GM23338 (cell line): ENCODE results near the gene SLC9A8.

Experiments
- CREB1 ChIP-seq: fragments of 250-450 bp; sonication (Bioruptor Pico); IDR thresholded peaks from 2 replicates; pipeline ENCODE4 v1.5.0; 2020; ENCODE audit warnings: low read depth, mild to moderate bottlenecking, moderate library complexity
- CTCF ChIP-seq, 2 experiments: fragments of 200-600 bp in 1 of 2; sonication (generic) in 1 of 2; conservative IDR thresholded peaks; 2 replicates each; pipeline versions ENCODE4 v1.5.1 to v1.6.1; 2016 to 2017; ENCODE audit warnings: antibody characterized with exemption in 2 of 2, low read depth in 2 of 2, mild to moderate bottlenecking in 2 of 2, moderate library complexity in 1 of 2
- ETS1 ChIP-seq: IDR thresholded peaks from 2 replicates; pipeline ENCODE4 v1.6.1; 2016; ENCODE audit warnings: antibody characterized with exemption
- EZH2 ChIP-seq: fragments of 200-600 bp; sonication (generic); IDR thresholded peaks from one replicate; pipeline ENCODE4 v1.8.0; 2017; ENCODE audit warnings: antibody characterized with exemption, mild to moderate bottlenecking, low read depth; ENCODE audit not compliant: unreplicated experiment
- EZH2phosphoT487 ChIP-seq: fragments of 200-600 bp; sonication (generic); IDR thresholded peaks from one replicate; pipeline ENCODE4 v1.8.1; 2018; ENCODE audit warnings: antibody characterized with exemption; ENCODE audit not compliant: unreplicated experiment
- JUNB ChIP-seq: IDR thresholded peaks from one replicate; pipeline ENCODE4 v1.6.1; 2016; ENCODE audit warnings: antibody characterized with exemption; ENCODE audit not compliant: unreplicated experiment
- NANOG ChIP-seq: IDR thresholded peaks from 2 replicates; pipeline ENCODE4 v1.6.1; 2016; ENCODE audit warnings: antibody characterized with exemption, borderline replicate concordance
- POLR2AphosphoS5 ChIP-seq: IDR thresholded peaks from 2 replicates; pipeline ENCODE4 v1.6.1; 2016; ENCODE audit warnings: antibody characterized with exemption, low read depth
- REST ChIP-seq: IDR thresholded peaks from one replicate; pipeline ENCODE4 v1.6.1; 2018; ENCODE audit warnings: antibody characterized with exemption; ENCODE audit not compliant: unreplicated experiment
- STAT1 ChIP-seq: IDR thresholded peaks from one replicate; pipeline ENCODE4 v1.6.1; 2016; ENCODE audit warnings: antibody characterized with exemption; ENCODE audit not compliant: unreplicated experiment
- ZNF331 ChIP-seq: fragments of 250-450 bp; sonication (Bioruptor Pico); IDR thresholded peaks from 2 replicates; pipeline ENCODE4 v1.5.0; 2020; ENCODE audit warnings: low read depth, mild to moderate bottlenecking, moderate library complexity

GRCh38 chr20:49845060-49845459, 32.4 kb downstream of the SLC9A8 start:
- TF ChIP-seq CTCF (conservative IDR thresholded peaks at IDR 0.05; ENCODE audit: low read depth in 2 of 2) (no peak), EZH2phosphoT487 (no peak), POLR2AphosphoS5 (no peak), EZH2 (no peak), CREB1 (CRISPR knock-in tag) (no peak), REST (no peak), ETS1 (no peak), JUNB (no peak), NANOG (no peak), ZNF331 (no peak), STAT1 (no peak)
